GM18870 (cell line): ENCODE data around the gene OR2W1.

ENCODE experiments used
- ATAC-seq: cut with Tn5 transposase; IDR thresholded peaks from one replicate; pipeline ENCODE4 v1.9.1; 2021; ENCODE audit warnings: moderate library complexity; ENCODE audit not compliant: unreplicated experiment

The OR2W1 gene

DNA sequence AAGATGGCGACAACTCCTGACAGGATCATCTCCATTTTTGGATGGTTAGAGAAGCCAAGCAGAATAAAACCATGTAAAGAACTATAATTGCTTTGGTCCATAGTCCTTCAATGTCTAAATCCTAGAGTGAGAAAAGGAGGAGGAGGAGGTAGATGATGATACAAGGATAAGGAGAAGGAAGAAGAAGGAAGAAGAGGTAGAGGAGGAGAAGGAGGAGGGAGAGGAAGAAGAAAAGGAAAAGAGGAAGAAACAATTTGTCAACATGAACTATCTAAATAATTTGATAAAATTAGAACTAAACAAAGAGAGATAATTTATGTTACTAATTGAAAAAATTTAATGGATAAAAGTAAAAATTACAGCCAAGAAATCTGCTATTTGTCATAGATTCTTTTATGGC is at the start of gene OR2W1:
Gene OR2W1, minus strand, starts transcription at position 101 of the 400 bp plus-strand sequence. Its CDS starts 0 bp downstream, at position 101.
- no peak for ATAC-seq

DNA sequence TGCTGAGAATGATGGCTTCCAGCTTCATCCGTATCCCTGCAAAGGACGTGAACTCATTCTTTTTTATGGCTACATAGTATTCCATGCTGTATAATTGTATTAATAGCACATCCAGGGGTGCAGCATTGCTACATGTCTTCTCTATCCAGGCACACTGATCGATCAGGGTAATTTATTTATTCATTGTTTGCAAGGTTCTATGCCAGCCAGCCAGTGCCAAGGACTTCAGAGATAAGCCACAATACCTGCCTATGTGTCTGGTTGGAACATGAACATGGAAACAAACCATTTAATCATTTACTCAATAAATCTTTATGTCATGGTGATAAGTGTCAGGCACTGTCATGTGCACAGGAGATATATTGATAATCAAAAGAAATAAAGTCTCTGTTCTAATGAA is 48.0 kb upstream of the OR2W1 start:
- no peak for ATAC-seq

GRCh38 chr6:29087213-29087612 is 42.2 kb upstream of the OR2W1 start, which contains the start of gene OR2B3:
TSS of gene OR2B3 (minus strand) at chr6:29087313. CDS start at chr6:29087248, 65 bp downstream.
- no peak for ATAC-seq

DNA sequence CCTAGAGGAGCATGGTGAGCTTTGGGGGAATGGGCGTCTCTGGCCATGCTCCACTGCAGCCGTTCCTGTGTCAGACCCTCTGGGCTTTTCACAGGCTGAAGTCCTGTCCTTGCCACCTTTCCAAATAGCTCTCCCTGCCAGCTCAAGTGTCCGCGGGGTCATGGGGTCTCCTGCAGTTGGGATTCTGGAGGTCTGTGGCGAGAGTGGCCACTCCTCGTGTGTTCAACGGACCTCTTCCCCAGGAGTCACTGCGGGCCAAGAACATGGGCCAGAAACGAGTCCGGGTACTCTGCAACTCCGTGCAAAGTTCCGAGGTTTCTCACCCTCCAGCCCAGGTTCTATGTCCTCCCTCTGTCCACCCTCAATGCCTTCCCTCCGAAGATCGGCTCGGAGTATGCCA is 37.5 kb upstream of the OR2W1 start:
- ATAC-seq, result no peak

DNA sequence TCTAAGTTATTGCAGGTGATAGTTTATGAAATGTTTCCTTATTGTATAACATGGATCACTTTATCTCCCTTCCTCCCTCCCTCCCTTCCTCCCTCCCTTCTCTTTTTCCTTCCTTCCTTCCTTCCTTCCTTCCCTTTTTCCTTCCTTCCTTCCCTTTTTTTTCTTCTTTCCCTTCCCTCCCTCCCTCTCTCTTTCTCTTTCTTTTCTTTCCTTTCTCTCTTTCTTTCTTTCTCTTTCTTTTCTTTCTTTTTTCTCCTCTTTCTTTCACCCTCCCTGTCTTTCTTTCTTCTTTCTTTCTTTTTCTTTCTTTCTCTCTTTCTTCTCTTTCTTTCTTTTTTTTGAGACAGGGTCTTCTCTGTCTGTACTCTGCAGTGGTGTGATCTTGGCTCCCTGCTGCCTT is 36.3 kb upstream of the OR2W1 start:
- ATAC-seq, result no peak

DNA sequence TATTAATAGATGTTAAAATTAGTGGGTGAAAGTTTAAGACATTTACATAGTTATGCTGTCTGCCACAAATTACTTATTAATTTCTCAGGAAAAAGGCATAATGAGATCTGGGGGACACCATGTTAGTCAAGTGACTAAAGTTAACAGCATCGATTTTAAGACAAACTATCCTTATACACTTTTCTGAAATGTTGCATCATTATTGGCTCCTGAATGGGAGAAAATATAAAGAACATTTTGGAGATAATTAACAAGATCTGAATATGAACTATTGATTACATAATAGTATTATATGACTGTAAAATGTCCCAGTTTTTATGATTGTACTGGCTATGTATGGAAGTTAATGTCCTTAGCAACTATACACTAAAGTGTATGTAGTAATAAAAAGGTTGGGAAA is 34.2 kb upstream of the OR2W1 start:
- ATAC-seq, result no peak

DNA sequence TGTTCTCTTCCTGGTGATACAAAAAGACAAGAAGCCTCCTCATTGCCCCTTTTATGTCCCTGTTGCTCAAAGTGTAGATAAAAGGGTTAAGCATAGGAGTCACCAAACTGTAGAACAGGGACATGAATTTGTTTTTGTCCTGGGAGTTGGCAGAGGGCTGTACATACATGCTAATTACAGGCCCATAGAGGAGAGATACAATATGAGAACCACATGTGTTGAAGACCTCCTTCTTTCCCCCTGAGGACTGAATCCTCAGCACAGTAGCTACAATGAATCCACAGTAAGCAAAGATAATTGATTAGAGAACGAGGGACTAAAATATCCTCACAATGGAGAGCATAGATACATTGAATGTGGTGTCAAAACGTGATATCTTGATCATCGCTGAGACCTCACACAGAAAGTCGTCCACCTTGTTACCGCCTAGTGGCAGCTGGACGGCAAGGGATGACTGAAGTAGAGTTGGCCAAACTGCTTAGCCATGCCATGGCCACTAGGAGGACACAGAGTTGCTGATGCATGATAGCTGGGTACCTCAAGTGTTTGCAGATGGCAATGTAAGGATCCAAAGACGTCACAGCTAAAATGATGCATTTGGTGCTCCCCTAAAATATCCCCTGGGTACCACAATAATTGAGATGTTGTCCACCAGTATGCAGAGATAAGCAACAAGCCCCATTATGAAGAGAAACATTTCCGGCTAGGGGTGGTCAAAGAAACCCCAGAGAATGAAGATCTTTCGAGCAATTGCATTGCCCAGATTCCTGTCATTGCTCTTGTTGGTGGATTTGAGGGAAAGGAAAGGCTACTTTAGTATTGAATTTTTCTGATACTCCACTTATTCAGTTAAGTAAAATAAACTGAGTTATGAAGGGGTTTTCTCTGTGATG is 27.1 kb upstream of the OR2W1 start:
- no peak for ATAC-seq

GRCh38 chr6:29051680-29052079 is 6.7 kb upstream of the OR2W1 start:
- no peak for ATAC-seq

DNA sequence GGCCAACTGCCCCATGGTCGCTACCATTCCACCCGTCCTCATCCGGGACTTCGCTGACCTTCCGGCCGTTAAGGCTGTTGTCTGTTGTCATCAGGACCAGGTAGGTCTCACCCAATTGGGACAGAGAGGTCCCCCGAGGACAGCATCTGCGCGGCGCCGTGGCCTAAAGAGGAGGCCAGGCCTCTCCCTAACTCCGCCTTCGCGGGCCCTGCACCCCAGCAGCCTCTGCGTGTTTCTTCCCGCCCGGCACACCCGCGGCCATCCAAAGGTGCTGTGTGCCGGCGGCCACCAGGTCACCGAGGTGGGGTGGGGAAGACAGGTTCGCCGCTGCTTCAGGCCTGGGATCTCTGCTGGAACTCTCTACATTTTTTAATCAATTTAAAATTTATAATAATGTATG is 9.0 kb downstream of the OR2W1 start:
- ATAC-seq, result no peak

DNA sequence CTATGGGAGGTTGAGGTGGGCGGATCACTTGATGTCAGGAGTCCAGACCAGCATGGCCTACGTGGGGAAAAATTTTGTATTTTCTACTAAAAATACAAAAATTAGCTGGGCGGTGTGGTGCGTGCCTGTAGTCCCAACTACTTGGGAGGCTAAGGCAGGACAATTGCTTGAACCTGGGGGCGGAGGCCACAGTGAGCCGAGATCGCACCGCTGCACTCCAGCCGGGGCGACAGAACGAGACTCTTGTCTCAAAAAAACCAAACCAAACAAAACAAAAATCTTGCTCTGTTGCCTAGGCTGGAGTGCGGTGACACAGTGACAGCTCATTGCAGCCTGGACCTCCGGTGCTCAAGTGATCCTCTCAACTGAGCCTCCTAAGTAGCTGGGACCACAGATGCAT is 16.2 kb downstream of the OR2W1 start:
- ATAC-seq, result no peak

- ATAC-seq, result no peak
These were observed 18.9 kb downstream of the OR2W1 start for GRCh38 chr6:29025927-29026585.

GRCh38 chr6:29021434-29021833 is 23.5 kb downstream of the OR2W1 start:
- ATAC-seq, result no peak

GRCh38 chr6:29019629-29020028 is 25.3 kb downstream of the OR2W1 start:
- ATAC-seq, result no peak

DNA sequence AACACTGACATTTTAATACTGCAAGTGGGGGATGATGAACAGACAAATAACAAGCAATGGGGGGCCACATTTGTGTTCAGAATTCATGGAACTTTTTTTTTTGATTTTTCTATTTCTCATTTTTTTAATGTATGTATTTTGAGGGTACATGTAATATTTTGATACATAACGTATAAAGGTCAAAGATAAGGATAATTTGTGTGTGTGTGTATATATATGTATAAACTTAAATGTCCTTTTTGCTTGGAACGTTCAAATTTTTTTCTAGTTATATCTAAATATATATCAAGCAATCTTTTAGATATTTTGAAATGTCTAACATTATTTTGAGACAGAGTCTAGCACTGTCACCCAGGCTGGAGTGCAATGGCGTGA is 27.6 kb downstream of the OR2W1 start:
- no peak for ATAC-seq

- peak; percentile 50 for ATAC-seq
These were observed 28.2 kb downstream of the OR2W1 start for GRCh38 chr6:29016559-29017427.

DNA sequence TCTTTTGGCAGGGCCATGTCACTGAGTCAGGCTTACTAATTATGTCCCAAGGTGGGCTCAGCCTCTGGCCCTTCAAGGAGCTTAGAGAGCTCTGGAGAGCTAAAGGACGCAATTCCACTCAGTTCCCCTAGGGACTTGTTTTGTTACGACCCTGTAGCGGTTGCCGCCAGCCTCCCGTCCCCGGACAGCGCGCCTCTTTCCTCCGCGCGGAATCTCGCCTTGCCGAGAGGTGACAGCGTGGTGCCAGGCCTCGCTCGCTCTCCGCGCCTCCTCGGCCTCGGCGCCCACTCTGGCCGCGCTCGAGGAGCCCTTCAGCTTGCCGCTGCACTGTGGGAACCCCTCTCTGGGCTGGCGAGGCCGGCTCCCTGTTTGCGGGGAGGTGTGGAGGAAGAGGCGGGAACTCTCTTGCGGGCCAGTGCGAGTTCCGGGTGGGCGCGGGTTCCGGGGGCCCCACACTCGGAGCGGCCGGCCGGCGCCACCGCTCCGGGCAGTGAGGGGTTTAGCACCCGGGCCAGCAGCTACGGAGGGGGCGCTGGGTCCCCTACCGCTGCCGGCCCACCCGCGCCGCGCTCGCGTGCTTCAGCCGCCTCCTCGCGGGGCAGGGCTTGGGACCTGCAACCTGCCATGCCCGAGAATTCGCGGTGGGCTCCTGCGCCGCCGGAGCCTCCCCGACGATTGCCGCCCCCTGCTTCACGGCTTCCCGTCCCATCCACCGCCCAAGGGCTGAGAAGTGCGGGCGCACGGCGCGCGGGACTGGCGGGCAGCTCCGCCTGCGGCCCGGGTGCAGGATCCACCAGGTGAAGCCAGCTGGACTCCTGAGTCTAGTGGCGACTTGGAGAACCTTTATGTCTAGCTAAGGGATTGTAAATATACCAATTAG is 30.0 kb downstream of the OR2W1 start:
- ATAC-seq, result no peak

- no peak for ATAC-seq
These were observed 33.7 kb downstream of the OR2W1 start for GRCh38 chr6:29011276-29011734.

DNA sequence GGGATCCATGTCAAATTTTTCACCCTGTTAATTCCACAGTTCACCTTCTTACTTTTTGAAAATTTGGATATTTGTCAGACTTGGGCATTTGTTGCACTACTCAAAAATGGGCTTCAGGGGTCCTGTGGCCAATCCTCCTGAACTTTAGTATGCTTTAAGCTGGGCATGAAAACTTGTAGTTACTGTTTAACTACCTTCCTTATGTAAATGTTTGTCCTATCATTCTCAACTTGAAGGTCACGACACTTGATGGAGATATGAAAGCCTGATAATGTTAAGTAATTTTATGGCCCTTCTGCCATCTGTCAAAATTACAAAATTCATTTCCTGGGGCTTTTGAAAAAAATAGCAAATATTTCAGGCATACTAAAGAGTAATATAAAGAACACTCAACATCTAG is 35.6 kb downstream of the OR2W1 start:
- ATAC-seq, result no peak

DNA sequence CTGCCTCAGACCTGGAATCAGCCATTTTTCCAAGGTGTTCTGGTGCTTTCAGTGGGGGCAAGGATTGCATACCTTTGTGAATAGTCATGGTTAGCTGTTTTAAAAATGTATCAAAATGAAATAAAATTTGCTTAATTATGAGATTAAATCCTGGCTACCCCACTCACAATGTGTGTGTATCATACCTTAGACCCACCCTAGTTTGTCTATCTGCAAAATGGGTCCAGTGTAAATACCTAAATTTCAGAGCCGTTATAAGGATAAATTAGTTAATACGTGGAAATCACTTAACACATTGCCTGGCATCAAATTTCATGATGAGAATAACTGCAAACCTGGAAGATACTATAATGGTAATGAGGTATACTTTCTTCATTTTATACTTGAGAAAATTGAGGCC is 36.9 kb downstream of the OR2W1 start:
- ATAC-seq, result no peak

DNA sequence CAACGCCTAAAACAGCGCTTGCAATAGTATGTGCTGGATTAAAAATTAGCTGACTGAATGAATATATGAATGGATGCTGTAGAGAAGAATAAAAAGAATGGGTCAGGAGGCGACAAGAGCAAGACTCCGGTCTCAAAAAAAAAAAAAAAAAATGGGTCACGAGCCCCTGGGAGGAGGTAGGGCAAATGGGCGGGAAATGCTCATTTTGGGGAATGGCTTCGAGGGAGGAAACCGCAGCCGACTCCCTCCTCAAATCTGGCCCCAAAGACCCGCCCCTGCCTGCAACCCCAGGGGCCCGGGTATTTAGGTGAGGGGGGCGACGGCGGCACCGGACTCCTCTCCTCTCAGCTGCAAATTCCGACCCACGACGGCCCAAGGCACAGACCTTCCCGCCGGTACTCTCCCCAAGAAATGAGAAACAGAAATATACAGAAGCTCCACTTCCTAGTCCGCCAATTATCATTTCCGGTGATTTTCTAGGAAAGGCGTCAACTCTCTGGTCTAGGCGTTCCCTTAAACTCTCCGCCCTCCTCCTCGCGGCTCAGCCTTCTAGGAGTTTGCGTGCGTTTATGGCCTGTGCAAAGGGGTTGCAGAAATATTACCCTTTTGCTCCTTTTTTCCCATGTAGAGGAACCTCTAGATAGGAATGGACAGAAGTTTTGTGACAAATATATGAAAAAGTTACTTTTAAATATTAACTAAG is 39.6 kb downstream of the OR2W1 start, which contains the start of gene ZNF311:
Gene ZNF311, minus strand, starts transcription at position 133 of the 703 bp plus-strand sequence. CDS start 1,361 bp downstream, outside the sequence.
- ATAC-seq, result no peak
